HL-60 (cell line): ENCODE results near the gene PKDREJ.

Experiments
- DNase-seq, 2 experiments: peaks; one replicate each; pipeline ENCODE4 v3.0.0-alpha.2; 2010 to 2020; ENCODE audit warnings: low read depth in 1 of 2, low spot score in 1 of 2
- H3K27ac ChIP-seq: fragments of 250-450 bp; sonication (Bioruptor Pico); replicated peaks from 2 replicates; pipeline ENCODE4 v1.5.1; 2020; ENCODE audit warnings: mild to moderate bottlenecking, moderate library complexity
- H3K27me3 ChIP-seq: fragments of 250-450 bp; sonication (Bioruptor Pico); 2 replicates; pipeline ENCODE4 v1.5.1; 2021; ENCODE audit warnings: mild to moderate bottlenecking, moderate library complexity; ENCODE audit not compliant: insufficient read depth, poor library complexity, severe bottlenecking
- H3K4me3 ChIP-seq: replicated peaks from 2 replicates; pipeline ENCODE4 v1.5.1; 2011; ENCODE audit warnings: mild to moderate bottlenecking, control low read depth, low read length; ENCODE audit not compliant: insufficient read depth
- GABPA ChIP-seq: IDR thresholded peaks from 2 replicates; pipeline ENCODE4 v1.6.1; 2012; ENCODE audit warnings: low read depth
- POLR2AphosphoS5 ChIP-seq: IDR thresholded peaks from 2 replicates; pipeline ENCODE4 v1.6.1; 2012; ENCODE audit warnings: low read depth
- SPI1 ChIP-seq: IDR thresholded peaks from 2 replicates; pipeline ENCODE4 v1.6.1; 2012; ENCODE audit warnings: low read depth, mild to moderate bottlenecking, borderline replicate concordance
- TF ChIP-seq, protein P1 (sequence below): IDR thresholded peaks from one replicate; pipeline ENCODE4 v1.5.1; 2011; ENCODE audit warnings: low read length, control low read depth, inconsistent platforms; ENCODE audit not compliant: insufficient read depth
- TF ChIP-seq, protein P2 (sequence below): IDR thresholded peaks from 2 replicates; pipeline ENCODE4 v1.6.1; 2012; ENCODE audit warnings: low read depth; ENCODE audit not compliant: insufficient replicate concordance

Gene PKDREJ

DNA sequence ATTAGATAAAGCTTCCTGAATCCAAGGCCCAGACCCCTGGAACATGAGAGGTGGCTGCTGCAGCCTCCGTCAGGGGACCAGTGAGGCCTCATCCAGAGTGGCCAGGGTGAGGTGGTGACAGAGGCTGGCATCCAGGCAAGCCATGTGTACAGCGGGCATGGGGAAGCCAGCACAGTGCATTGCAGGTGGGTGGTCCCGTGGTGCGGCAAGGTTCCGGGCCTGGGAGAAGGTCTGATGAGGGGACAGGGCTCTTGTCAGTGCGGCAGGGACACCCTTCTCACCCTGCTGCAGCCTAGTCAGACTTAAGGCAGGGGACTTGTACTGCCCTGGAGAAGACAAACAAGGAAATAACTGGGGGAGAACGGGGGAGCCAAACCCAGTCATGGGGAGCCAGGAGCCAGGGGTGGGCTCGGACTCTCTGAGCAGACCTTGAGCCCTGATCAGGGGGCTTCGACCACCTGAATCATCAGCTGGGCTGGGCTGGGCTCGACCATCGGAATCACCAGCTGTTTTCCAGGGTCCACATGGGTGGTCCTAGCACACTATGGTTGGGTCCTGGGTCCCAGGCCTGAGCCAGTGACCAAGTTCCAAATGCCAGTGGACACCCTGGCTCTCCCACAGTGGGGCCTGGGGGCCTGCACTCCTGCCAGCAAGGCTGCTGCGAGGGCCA, 9.8 kb upstream of the PKDREJ start:
- TF ChIP-seq, protein P1, sequence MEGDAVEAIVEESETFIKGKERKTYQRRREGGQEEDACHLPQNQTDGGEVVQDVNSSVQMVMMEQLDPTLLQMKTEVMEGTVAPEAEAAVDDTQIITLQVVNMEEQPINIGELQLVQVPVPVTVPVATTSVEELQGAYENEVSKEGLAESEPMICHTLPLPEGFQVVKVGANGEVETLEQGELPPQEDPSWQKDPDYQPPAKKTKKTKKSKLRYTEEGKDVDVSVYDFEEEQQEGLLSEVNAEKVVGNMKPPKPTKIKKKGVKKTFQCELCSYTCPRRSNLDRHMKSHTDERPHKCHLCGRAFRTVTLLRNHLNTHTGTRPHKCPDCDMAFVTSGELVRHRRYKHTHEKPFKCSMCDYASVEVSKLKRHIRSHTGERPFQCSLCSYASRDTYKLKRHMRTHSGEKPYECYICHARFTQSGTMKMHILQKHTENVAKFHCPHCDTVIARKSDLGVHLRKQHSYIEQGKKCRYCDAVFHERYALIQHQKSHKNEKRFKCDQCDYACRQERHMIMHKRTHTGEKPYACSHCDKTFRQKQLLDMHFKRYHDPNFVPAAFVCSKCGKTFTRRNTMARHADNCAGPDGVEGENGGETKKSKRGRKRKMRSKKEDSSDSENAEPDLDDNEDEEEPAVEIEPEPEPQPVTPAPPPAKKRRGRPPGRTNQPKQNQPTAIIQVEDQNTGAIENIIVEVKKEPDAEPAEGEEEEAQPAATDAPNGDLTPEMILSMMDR = no peak
- TF ChIP-seq POLR2AphosphoS5 (no peak), GABPA (no peak), SPI1 (no peak)
- TF ChIP-seq, protein P2, sequence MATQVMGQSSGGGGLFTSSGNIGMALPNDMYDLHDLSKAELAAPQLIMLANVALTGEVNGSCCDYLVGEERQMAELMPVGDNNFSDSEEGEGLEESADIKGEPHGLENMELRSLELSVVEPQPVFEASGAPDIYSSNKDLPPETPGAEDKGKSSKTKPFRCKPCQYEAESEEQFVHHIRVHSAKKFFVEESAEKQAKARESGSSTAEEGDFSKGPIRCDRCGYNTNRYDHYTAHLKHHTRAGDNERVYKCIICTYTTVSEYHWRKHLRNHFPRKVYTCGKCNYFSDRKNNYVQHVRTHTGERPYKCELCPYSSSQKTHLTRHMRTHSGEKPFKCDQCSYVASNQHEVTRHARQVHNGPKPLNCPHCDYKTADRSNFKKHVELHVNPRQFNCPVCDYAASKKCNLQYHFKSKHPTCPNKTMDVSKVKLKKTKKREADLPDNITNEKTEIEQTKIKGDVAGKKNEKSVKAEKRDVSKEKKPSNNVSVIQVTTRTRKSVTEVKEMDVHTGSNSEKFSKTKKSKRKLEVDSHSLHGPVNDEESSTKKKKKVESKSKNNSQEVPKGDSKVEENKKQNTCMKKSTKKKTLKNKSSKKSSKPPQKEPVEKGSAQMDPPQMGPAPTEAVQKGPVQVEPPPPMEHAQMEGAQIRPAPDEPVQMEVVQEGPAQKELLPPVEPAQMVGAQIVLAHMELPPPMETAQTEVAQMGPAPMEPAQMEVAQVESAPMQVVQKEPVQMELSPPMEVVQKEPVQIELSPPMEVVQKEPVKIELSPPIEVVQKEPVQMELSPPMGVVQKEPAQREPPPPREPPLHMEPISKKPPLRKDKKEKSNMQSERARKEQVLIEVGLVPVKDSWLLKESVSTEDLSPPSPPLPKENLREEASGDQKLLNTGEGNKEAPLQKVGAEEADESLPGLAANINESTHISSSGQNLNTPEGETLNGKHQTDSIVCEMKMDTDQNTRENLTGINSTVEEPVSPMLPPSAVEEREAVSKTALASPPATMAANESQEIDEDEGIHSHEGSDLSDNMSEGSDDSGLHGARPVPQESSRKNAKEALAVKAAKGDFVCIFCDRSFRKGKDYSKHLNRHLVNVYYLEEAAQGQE = no peak
- H3K27me3 ChIP-seq = no peaks in the 10 kb centered on the region

DNA sequence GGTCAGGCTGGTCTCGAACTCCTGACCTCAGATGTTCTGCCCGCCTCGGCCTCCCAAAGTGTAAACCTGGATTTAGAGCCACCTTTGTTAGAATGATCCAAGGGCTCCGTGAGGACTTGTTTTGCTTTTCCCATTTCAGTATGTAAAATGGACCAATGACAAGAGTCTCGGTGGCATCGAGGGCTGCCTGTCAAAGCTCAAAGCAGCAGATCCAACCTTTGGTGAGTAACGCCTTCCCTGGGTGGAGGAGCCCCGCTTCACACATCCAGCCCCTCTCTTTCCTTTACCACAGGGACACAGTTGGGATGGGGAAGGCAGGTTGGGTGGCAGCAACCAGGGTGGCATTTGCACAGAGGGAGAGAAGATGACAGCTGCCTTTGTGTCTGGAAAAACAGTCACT, 9.1 kb upstream of the PKDREJ start:
- H3K27me3 ChIP-seq = no peaks in the 10 kb centered on the region
- no peak for TF ChIP-seq POLR2AphosphoS5
- TF ChIP-seq, protein P2 = no peak
- no peak for TF ChIP-seq SPI1
- TF ChIP-seq GABPA = no peak
- TF ChIP-seq, protein P1 = no peak
- no peak for DNase-seq
- H3K27ac ChIP-seq = no peak overlapping the region
- no peak overlapping the region for H3K4me3 ChIP-seq

More for the DNA sequence above, 9.8 kb upstream of the PKDREJ start:
- no peak overlapping the region for H3K4me3 ChIP-seq
- DNase-seq = no peak
- no peak overlapping the region for H3K27ac ChIP-seq

DNA sequence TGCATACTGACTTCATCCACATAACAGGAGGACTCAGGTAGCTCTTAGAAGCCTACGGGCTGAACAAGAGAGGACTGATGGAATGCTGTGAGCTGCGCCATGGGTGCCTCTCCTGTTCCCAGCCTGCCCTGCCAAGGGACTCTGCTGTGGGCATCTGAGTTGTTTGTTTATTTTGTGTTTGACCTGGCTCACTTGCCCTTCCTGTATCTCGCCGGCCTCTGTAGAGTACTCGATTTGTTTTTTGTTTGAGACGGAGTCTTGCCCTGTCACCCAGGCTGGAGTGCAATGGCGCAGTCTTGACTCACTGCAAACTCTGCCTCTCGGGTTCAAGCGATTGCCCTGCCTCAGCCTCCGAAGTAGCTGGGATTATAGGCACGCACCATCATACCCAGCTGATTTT, 6.4 kb upstream of the PKDREJ start:
- TF ChIP-seq, protein P1 = no peak
- TF ChIP-seq SPI1 = no peak
- no peak for TF ChIP-seq POLR2AphosphoS5
- TF ChIP-seq, protein P2 = no peak
- no peak for TF ChIP-seq GABPA
- H3K4me3 ChIP-seq = no peak overlapping the region

More for the DNA sequence above, 6.4 kb upstream of the PKDREJ start:
- H3K27me3 ChIP-seq = no peaks in the 10 kb centered on the region
- no peak overlapping the region for H3K27ac ChIP-seq
- no peak for DNase-seq
